NOMO-1 treated with dmso at 0.1 percent for 144 hours (cell line): ENCODE results near the gene CAST.

ENCODE experiments used
- DNase-seq: peaks from one replicate; lab custom pipeline; 2025; ENCODE audit not compliant: unreplicated experiment; lab: John Stamatoyannopoulos, UW

CAST gene

GRCh38 chr5:96816411-96816939 is 154.3 kb downstream of the CAST start:
- no peak for DNase-seq

- DNase-seq: no peak
Measured at GRCh38 chr5:96816991-96817390, 154.8 kb downstream of the CAST start.

- DNase-seq: no peak
Measured at GRCh38 chr5:96817506-96817905, 155.3 kb downstream of the CAST start.

GRCh38 chr5:96818125-96818788 is 156.1 kb downstream of the CAST start:
- DNase-seq: no peak

GRCh38 chr5:96819806-96820205 is 157.6 kb downstream of the CAST start:
- DNase-seq: no peak

GRCh38 chr5:96821260-96821916 is 159.2 kb downstream of the CAST start:
- DNase-seq: no peak

- no peak for DNase-seq
Measured at GRCh38 chr5:96822686-96823459, 160.7 kb downstream of the CAST start.

GRCh38 chr5:96823900-96824380 is 161.8 kb downstream of the CAST start:
- DNase-seq: no peak
